Measurements from ENCODE around the gene HSP90B1. TPM values are rescaled to one million over a fixed set of nuclear protein-coding genes. Genes with fewer than 3 reads are reported as not detected.

The HSP90B1 gene
- total and polyA plus RNA-seq, 9 of the 15 experiments (the other 6 are each of a cell fraction or from before 2014, with no cell fraction given): 196 to 719 (median 557) TPM

DNA sequence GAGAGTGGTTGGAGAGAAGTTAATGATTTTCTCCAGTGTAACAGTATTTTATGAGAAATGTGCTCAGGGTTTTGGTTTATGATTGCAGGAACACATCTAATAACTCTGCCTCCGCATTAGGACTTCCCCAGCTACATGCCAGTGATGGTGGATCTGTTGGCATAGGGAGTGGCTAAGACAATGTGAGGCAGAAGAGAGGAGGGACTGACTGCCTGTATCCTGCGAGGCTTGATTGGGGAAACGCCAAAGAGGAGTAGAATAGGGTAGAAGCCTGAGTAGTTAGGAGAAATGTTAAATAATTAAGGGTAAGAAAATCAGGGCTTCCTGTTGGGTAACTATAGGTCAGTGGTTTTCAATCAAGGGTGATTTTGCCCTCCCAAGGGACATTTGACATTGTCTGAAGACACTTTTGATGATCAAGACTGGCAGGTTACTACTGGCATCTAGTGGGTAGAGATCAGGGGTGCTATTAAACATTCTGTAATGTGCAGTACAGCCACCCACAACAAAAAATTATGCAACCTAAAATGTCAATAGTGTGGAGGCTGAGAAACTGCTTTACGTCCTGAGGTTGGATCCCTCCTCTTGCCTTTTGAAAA, 48.3 kb downstream of the HSP90B1 start (continued):
- TF ChIP-seq, protein P1, sequence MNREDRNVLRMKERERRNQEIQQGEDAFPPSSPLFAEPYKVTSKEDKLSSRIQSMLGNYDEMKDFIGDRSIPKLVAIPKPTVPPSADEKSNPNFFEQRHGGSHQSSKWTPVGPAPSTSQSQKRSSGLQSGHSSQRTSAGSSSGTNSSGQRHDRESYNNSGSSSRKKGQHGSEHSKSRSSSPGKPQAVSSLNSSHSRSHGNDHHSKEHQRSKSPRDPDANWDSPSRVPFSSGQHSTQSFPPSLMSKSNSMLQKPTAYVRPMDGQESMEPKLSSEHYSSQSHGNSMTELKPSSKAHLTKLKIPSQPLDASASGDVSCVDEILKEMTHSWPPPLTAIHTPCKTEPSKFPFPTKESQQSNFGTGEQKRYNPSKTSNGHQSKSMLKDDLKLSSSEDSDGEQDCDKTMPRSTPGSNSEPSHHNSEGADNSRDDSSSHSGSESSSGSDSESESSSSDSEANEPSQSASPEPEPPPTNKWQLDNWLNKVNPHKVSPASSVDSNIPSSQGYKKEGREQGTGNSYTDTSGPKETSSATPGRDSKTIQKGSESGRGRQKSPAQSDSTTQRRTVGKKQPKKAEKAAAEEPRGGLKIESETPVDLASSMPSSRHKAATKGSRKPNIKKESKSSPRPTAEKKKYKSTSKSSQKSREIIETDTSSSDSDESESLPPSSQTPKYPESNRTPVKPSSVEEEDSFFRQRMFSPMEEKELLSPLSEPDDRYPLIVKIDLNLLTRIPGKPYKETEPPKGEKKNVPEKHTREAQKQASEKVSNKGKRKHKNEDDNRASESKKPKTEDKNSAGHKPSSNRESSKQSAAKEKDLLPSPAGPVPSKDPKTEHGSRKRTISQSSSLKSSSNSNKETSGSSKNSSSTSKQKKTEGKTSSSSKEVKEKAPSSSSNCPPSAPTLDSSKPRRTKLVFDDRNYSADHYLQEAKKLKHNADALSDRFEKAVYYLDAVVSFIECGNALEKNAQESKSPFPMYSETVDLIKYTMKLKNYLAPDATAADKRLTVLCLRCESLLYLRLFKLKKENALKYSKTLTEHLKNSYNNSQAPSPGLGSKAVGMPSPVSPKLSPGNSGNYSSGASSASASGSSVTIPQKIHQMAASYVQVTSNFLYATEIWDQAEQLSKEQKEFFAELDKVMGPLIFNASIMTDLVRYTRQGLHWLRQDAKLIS (CRISPR knock-in tag; IDR thresholded peaks at IDR 0.05): no peak

- BruUV-seq (replicated peaks): no TSS peak
- Histone ChIP-seq H3K4me3 (no peak overlapping the region), H2AFZ (ENCODE audit: low read depth, low read length) (no peak overlapping the region), H3K4me2 (ENCODE audit: insufficient read depth, low read length) (no peak overlapping the region), H3K9me1 (ENCODE audit: control insufficient read depth, insufficient read depth, low read length) (no peaks in the 10 kb centered on the region), H3K27ac (ENCODE audit: extremely low read depth, low read depth, low read length) (no peak overlapping the region), H3K36me3 (ENCODE audit: control insufficient read depth, insufficient read depth, low read length) (peaks cover 60% of the 10 kb centered on the region; the same call in 2 of the 3 replicates), H3K27me3 (ENCODE audit: control insufficient read depth in 2 of 2, insufficient read depth in 2 of 2, low read length in 2 of 2) (no peaks in the 10 kb centered on the region), H4K20me1 (replicated peaks; ENCODE audit: control insufficient read depth, insufficient read depth, low read length) (no peaks in the 10 kb centered on the region), H3K9ac (ENCODE audit: insufficient read depth in 1 of 2, low read depth in 2 of 2, low read length in 2 of 2) (no peak overlapping the region), H3K9me3 (replicated peaks; ENCODE audit: control insufficient read depth, insufficient read depth, low read depth, low read length) (no peaks in the 10 kb centered on the region), H3K4me1 (replicated peaks in 1 of 2; ENCODE audit: control insufficient read depth in 2 of 2, insufficient read depth in 2 of 2, low read length in 2 of 2) (no peaks in the 10 kb centered on the region), H3K79me2 (ENCODE audit: control insufficient read depth, insufficient read depth, low read length) (no peaks in the 10 kb centered on the region)
- 96% methylated on average over 2 of the region's 2 CpGs for WGBS (ENCODE audit: insufficient coverage, low coverage, missing lambda C conversion rate)
- in situ Hi-C loops (cut with MboI) (no loop called here), intact Hi-C loops (cut with micrococcal nuclease) (no loop called here)
- DNase-seq (ENCODE audit: extremely low read depth in 1 of 4, low spot score in 3 of 4): no peak
- ChIA-PET CTCF (ENCODE audit: low intra/inter-chr PET ratio) (no interaction called here), POLR2A (interaction anchor here (0.9 to 1.7 kb wide), 2 partner anchors 20 to 42 kb away, joined by 3 to 4 read pairs; no protein-coding TSS in a partner anchor)
- TF ChIP-seq SRSF3 (IDR thresholded peaks at IDR 0.05; ENCODE audit: insufficient read depth, low read length) (no peak), NKRF (IDR thresholded peaks at IDR 0.05; ENCODE audit: borderline replicate concordance) (no peak), ZNF695 (CRISPR knock-in tag; IDR thresholded peaks at IDR 0.05) (no peak), ZNF551 (CRISPR knock-in tag; IDR thresholded peaks at IDR 0.05) (no peak), ZKSCAN3 (CRISPR knock-in tag; IDR thresholded peaks at IDR 0.05) (no peak), FOSL1 (tag; conservative IDR thresholded peaks at IDR 0.05) (no peak), ZSCAN29 (IDR thresholded peaks at IDR 0.05) (no peak), ZC3H4 (CRISPR knock-in tag; IDR thresholded peaks at IDR 0.05; ENCODE audit: borderline replicate concordance) (no peak), ZBED1 (IDR thresholded peaks at IDR 0.05) (no peak)
- TF ChIP-seq, protein P2, sequence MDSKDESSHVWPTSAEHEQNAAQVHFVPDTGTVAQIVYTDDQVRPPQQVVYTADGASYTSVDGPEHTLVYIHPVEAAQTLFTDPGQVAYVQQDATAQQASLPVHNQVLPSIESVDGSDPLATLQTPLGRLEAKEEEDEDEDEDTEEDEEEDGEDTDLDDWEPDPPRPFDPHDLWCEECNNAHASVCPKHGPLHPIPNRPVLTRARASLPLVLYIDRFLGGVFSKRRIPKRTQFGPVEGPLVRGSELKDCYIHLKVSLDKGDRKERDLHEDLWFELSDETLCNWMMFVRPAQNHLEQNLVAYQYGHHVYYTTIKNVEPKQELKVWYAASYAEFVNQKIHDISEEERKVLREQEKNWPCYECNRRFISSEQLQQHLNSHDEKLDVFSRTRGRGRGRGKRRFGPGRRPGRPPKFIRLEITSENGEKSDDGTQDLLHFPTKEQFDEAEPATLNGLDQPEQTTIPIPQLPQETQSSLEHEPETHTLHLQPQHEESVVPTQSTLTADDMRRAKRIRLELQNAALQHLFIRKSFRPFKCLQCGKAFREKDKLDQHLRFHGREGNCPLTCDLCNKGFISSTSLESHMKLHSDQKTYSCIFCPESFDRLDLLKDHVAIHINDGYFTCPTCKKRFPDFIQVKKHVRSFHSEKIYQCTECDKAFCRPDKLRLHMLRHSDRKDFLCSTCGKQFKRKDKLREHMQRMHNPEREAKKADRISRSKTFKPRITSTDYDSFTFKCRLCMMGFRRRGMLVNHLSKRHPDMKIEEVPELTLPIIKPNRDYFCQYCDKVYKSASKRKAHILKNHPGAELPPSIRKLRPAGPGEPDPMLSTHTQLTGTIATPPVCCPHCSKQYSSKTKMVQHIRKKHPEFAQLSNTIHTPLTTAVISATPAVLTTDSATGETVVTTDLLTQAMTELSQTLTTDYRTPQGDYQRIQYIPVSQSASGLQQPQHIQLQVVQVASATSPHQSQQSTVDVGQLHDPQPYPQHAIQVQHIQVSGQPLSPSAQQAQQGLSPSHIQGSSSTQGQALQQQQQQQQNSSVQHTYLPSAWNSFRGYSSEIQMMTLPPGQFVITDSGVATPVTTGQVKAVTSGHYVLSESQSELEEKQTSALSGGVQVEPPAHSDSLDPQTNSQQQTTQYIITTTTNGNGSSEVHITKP (IDR thresholded peaks at IDR 0.05; ENCODE audit: partially characterized antibody): no peak
- ATAC-seq: no peak
- FAIRE-seq: no peak
Measured at GRCh38 chr12:103986829-103987228, 56.6 kb downstream of the HSP90B1 start.

Data from K562 (cell line).